Measurements from ENCODE around the gene LRRC17.

Gene LRRC17, protein sequence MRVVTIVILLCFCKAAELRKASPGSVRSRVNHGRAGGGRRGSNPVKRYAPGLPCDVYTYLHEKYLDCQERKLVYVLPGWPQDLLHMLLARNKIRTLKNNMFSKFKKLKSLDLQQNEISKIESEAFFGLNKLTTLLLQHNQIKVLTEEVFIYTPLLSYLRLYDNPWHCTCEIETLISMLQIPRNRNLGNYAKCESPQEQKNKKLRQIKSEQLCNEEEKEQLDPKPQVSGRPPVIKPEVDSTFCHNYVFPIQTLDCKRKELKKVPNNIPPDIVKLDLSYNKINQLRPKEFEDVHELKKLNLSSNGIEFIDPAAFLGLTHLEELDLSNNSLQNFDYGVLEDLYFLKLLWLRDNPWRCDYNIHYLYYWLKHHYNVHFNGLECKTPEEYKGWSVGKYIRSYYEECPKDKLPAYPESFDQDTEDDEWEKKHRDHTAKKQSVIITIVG

DNA sequence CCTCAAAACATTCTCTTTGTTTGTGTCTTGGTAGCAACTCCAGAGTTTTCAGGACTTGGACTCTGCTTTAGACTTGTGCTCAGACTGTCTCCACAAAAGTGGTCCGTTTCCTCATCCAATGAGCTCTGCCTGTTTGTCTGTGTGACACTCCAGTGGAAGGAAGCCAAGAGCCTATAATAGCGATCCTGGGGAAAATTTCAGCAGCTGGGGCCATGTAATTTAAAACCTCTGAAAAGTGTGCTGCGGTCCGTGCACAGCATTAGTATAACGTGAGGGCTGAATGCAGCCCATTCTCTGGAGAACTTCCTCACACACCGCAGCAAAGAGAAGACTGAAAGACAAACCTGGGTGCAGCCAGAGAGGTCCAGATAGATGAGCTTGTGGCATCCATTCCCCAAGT lies at the start of gene LRRC17:
Gene LRRC17, plus strand, starts transcription at position 259 of the 400 bp plus-strand sequence. CDS start 20,914 bp downstream, outside the sequence.
- DNase-seq: peak; percentile 75

GRCh38 chr7:102864958-102865357 lies 47.8 kb upstream of the LRRC17 start:
- DNase-seq: no peak

GRCh38 chr7:102866535-102867215 lies 46.1 kb upstream of the LRRC17 start:
- no peak for DNase-seq

- DNase-seq: no peak
Measured at GRCh38 chr7:102869195-102869594, 43.6 kb upstream of the LRRC17 start.

DNA sequence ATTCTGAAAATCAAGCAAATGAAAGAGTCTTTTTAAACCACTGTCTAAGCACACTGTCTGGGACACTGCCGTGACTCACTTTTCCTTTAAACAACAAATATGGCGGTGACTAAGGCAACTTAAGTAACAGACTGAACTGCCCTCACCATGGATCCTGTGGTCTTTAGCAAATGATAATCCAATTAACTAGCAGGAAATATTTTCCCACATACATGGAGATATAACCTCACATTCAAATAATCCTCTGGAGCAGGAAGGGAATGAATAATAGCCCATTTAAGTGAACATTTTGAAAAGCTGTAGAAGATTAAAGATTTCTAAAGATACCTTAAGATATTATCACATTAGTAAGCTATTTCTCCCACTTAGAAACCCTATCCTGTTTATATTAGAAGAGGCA lies 40.3 kb upstream of the LRRC17 start:
- DNase-seq: no peak

DNA sequence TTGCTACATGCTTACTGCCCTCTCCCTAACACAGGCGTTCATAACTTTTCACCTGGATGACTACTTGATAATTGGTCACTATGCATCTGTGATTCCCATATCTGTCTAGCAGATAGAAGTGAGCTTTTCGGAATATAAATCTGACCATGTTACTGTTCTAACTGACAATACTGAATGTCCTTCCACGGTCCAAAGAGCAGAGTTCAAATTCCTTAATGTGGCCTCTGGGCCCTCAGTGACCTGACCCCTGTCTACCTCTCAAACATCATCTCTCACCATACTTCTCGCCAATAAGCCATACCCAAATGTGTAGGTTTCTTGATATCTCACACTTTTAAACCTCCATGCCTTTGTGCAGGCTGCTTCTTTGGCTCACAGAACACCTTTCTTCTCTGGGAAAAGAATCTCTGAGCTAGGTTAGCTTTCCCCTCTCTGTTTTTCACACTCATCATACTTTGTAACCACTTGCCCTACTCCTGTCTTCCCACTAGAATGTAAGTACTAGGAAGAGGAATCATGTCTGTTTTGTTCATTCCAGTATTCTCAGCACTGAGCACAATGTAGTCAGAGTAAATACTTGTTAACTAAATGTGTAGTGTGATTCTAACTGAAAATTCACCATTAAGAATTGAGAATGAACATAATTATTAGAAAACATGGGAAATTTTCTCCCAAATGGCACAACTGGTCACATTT lies 39.2 kb upstream of the LRRC17 start:
- no peak for DNase-seq

- no peak for DNase-seq
Measured at GRCh38 chr7:102874166-102874829, 38.5 kb upstream of the LRRC17 start.

DNA sequence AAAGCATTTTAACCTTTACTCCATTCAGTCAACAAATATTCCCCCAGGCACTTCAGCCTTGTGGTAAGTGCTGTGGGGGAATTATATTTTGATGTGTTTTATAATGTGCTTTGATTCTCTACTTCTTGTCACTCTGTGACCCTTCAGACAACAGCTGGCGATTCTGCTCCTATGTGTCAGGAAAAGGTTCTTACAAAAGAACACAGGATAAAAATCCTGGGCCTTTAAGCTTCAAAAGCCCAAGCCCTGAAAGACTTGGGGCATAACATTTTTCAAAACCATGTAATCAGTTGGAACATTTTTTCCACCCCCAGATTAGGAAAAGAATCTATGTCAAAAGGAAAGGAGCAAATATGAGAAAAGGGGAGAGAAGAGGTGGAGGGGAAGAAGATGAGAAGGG lies 37.8 kb upstream of the LRRC17 start:
- no peak for DNase-seq

DNA sequence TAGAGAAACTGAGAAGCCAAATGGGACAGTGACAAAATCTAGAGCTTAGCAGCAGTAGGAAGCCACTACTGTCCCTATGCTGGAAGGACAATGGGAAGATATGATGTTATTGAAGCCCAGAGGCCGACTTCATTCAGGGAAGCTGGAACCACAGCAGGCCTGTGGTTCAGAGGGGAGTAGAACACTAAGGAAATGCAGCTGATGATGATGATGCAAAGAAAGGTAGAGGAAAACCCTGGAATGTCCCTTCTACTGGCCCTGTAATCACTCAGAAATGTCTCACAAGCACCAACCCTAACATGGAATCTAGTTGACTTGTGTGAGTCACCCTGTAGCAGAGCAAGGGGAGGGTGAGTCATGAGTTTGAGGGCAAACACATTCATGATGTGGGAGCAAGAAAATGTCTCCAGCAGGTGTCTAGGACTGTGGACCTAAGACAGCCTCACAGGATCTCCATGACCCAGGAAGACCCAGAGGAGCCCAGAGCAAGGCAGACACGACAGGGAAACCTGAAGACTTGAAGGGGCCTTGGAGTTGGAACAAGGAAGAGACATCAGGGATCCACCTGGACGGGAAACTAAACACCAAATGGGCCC lies 37.0 kb upstream of the LRRC17 start:
- DNase-seq: no peak

GRCh38 chr7:102883098-102883860 lies 29.5 kb upstream of the LRRC17 start:
- no peak for DNase-seq

GRCh38 chr7:102888561-102889233 lies 24.1 kb upstream of the LRRC17 start:
- no peak for DNase-seq

GRCh38 chr7:102889851-102890250 lies 22.9 kb upstream of the LRRC17 start:
- no peak for DNase-seq

DNA sequence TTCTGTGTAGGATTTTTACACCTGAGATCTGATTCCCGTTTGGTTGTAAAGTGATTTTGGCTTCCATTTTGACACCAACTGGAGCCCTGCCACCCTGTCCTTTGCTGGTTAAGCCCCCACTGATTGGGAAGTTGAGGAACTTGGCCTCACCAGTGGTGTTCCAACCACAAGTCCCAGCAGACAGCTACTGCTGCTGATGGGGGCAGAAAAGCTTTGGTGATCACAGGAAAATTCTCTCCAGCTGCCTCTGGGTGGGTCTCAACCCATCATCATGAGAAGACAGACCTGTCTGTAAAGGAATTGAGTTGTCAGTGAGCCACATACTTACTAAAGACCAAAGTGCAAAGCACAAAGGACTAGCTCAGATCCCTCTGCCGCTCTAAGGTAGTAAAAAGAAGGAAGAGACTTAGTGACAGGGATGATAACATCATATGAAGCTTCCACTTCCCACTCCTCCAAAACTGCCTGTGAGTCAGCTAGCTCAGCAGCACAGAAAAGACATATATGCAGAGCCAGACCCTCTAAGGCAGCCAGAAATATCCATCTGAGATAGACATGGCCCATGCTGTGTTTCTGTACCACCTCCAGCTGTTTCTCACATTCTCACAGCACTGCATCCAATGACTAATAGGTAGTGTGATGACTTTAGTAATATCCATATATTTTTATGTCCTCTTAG lies 22.4 kb upstream of the LRRC17 start:
- no peak for DNase-seq

GRCh38 chr7:102890971-102891692 lies 21.7 kb upstream of the LRRC17 start:
- DNase-seq: no peak

- DNase-seq: no peak
Measured at GRCh38 chr7:102891693-102892261, 21.0 kb upstream of the LRRC17 start.

DNA sequence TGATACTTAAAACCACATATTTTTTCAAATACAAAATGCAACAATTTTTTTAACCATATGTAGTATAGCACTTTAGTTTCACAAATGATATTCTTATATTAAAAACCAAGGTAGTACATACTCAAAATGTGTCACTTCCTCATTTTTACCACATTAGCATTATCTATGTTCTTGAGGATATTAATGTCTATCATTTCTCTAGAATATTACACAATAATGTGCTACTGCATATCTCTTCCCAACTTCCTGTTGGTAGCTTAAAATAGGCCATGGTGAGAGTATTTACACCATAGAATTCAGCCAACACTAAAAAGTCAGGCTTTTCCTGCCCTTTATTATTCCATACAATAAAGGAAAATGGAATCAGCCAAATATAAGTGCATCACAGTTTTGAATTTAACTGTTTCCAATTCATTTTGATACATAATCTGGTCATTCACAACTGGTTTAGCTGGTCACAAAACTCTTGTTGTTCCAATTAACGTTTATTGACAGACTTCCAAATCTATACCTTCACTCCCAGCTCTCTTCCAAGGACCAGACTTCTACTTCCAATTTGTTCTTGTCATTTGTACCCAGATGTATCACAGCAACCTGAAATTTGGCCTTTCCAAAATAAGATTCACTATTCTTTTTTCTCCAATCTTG lies 20.0 kb upstream of the LRRC17 start:
- DNase-seq: no peak

DNA sequence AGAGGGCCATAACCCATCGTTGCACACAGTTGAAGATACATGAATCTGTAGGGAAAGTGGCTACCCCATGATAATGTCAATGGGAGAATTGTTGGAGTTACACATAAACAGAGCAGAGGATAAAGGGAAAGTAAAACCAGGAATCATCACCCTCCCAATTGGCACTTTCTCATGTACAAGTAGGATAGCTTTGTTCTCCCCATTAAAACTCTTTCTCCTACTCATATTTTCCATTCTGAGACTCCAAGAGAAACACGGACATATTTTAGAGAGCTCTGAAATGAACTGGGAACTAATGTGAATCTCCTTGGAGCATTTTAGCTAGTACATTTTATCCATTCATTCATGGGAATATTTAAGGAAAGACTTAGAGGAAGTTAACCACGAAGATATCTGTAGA lies 17.2 kb upstream of the LRRC17 start:
- DNase-seq: no peak

DNA sequence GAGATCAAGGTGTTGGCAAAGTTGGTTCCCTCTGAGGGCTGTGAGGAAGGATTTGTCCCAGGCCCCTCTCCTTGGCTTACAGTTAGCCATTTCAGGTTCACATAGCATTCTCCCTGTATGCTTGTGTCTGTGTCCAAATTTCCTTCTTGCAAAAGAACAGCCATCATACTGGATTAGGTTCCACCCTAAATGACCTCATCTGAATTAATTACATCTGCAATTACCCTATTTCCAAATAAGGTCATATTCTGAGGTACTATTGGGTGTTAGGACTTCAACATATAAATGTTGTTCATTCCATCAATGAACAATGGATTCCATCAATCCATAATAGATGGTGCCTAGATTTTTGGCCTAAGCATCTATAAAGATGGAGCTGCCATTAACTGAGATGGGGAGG lies 16.2 kb upstream of the LRRC17 start:
- DNase-seq: no peak

- no peak for DNase-seq
Measured at GRCh38 chr7:102897211-102897631, 15.6 kb upstream of the LRRC17 start.
